ENCODE measurements around the gene FGGY.

DNA sequence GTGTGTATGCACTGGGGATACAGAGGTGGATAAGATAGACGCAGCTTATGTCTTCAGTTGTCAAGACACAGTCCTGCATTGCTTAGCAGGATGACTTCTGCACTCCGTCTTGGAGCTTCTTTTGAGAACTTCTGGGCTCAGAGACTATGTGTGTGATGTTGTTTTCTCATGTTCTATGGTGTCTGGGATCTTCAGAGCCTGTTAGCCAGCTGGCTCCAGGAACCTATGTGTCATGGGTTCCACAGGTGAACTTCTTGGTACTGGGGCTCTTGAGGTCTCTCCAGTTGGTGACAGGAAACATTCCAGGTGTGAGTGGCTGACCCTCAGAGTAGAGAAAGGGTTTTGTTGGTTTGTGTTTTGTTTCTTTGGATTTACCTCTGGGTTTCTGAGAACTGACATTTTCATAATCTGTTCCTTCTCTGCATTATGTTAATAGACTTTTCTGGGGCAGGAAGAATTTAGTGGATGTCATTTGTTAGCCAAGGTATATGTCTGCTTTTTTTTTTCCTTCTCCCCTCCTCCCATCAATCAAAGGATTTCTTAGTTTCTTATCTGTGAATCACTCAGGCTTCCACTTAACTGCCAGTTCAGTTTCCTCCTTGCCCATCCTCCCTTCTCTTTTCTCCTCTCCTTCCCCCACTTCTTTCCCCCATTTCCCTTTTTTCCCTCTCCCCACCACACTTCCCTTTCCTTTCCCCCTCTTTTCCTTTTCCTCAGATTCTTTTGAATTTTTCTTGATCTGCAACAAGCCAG lies 18.1 kb downstream of the FGGY start:
- no peak for TF ChIP-seq EZH2 (IDR thresholded peaks at IDR 0.05; ENCODE audit: low read depth)
- TF ChIP-seq, protein P1, sequence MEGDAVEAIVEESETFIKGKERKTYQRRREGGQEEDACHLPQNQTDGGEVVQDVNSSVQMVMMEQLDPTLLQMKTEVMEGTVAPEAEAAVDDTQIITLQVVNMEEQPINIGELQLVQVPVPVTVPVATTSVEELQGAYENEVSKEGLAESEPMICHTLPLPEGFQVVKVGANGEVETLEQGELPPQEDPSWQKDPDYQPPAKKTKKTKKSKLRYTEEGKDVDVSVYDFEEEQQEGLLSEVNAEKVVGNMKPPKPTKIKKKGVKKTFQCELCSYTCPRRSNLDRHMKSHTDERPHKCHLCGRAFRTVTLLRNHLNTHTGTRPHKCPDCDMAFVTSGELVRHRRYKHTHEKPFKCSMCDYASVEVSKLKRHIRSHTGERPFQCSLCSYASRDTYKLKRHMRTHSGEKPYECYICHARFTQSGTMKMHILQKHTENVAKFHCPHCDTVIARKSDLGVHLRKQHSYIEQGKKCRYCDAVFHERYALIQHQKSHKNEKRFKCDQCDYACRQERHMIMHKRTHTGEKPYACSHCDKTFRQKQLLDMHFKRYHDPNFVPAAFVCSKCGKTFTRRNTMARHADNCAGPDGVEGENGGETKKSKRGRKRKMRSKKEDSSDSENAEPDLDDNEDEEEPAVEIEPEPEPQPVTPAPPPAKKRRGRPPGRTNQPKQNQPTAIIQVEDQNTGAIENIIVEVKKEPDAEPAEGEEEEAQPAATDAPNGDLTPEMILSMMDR (conservative IDR thresholded peaks at IDR 0.05) = no peak
